Endothelial cell of umbilical vein (primary cell): ENCODE results near the gene MTHFR. TPM values are rescaled to one million over a fixed set of nuclear protein-coding genes. Genes with fewer than 3 reads are reported as not detected.

Experiments
- BruUV-seq: library from RNA; stranded (reverse); fragments of 400-500 nt; replicated peaks from 2 replicates; lab custom pipeline; 2021; lab: Mats Ljungman, UMichigan
- CTCF ChIA-PET: fragments of 300-600, 350-600 bp; sonication (Branson Sonifier 250); formaldehyde crosslinking; loops from one replicate; lab custom pipeline; 2021; ENCODE audit warnings: antibody characterized with exemption, inconsistent platforms; lab: Charles Lee
- POLR2A ChIA-PET: fragments of 300-600, 350-600 bp; sonication (Branson Sonifier 250); formaldehyde crosslinking; loops from one replicate; lab custom pipeline; 2021; ENCODE audit warnings: antibody characterized with exemption, inconsistent platforms; lab: Charles Lee
- DNase-seq: peaks from one replicate; pipeline ENCODE4 v3.0.0-alpha.2; 2011; ENCODE audit warnings: low read depth, low spot score
- FAIRE-seq: peaks from 2 replicates; lab custom pipeline; 2011; peaks lifted over from hg19 to GRCh38; lab: Jason Lieb, UNC
- H2AFZ ChIP-seq: 2 replicates; pipeline ENCODE4 v1.6.0; 2012; ENCODE audit warnings: low read depth, low read length, control low read depth, inconsistent platforms
- H3K27ac ChIP-seq: 2 replicates; pipeline ENCODE4 v1.5.1; 2011; ENCODE audit warnings: low read depth, mild to moderate bottlenecking, control low read depth, low read length, moderate library complexity; ENCODE audit not compliant: insufficient read depth
- H3K27me3 ChIP-seq, 2 experiments: 2 replicates each; pipeline versions ENCODE4 v1.6.0 to v1.6.1; 2011; ENCODE audit warnings: low read length in 2 of 2, mixed read lengths in 1 of 2; ENCODE audit not compliant: control insufficient read depth in 2 of 2, insufficient read depth in 2 of 2
- H3K36me3 ChIP-seq, 2 experiments: 2 replicates in 1 of 2; 3 replicates in 1 of 2; pipeline ENCODE4 v1.5.1; 2011; ENCODE audit warnings: low read length in 2 of 2, mild to moderate bottlenecking in 1 of 2, moderate library complexity in 1 of 2; ENCODE audit not compliant: control insufficient read depth in 2 of 2, insufficient read depth in 2 of 2; ENCODE audit errors: extremely low read depth in 1 of 2
- H3K4me1 ChIP-seq: 3 replicates; pipeline ENCODE4 v1.5.1; 2011; ENCODE audit warnings: mild to moderate bottlenecking, low read length; ENCODE audit not compliant: control insufficient read depth, insufficient read depth; ENCODE audit errors: extremely low read depth
- H3K4me2 ChIP-seq: 2 replicates; pipeline ENCODE4 v1.6.1; 2011; ENCODE audit warnings: low read length, control low read depth, mixed read lengths; ENCODE audit not compliant: insufficient read depth
- H3K4me3 ChIP-seq, 3 experiments: fragments of 200-600 bp in 1 of 3; sonication (generic), shearing (Covaris generic) in 1 of 3; replicated peaks in 1 of 3; 2 replicates each; pipeline ENCODE4 v1.5.1; 2011 to 2016; ENCODE audit warnings: control low read depth in 3 of 3, low read length in 3 of 3, mild to moderate bottlenecking in 2 of 3, inconsistent platforms in 1 of 3, low read depth in 1 of 3, moderate library complexity in 1 of 3; ENCODE audit not compliant: insufficient read depth in 1 of 3
- H3K79me2 ChIP-seq: 2 replicates; pipeline ENCODE4 v1.6.0; 2012; ENCODE audit warnings: low read length, inconsistent platforms; ENCODE audit not compliant: control insufficient read depth, insufficient read depth
- H3K9ac ChIP-seq: replicated peaks from 2 replicates; pipeline ENCODE3; 2011; ENCODE audit warnings: low read length, control low read depth; ENCODE audit not compliant: insufficient read depth; ENCODE audit errors: extremely low read depth
- H3K9me1 ChIP-seq: replicated peaks from 3 replicates; pipeline ENCODE4 v1.6.0; 2011; ENCODE audit warnings: mild to moderate bottlenecking, low read length; ENCODE audit not compliant: control insufficient read depth, insufficient read depth; ENCODE audit errors: extremely low read depth
- H3K9me3 ChIP-seq: replicated peaks from 2 replicates; pipeline ENCODE4 v1.5.1; 2012; ENCODE audit warnings: low read length, inconsistent platforms; ENCODE audit not compliant: control insufficient read depth, insufficient read depth
- H4K20me1 ChIP-seq: replicated peaks from 2 replicates; pipeline ENCODE3; 2011; ENCODE audit warnings: mild to moderate bottlenecking, low read length; ENCODE audit not compliant: control insufficient read depth, insufficient read depth; ENCODE audit errors: extremely low read depth
- EZH2 ChIP-seq: IDR thresholded peaks from 2 replicates; pipeline ENCODE4 v1.6.1; 2012; ENCODE audit warnings: borderline replicate concordance, low read depth, mild to moderate bottlenecking, moderate library complexity, low read length, inconsistent platforms; ENCODE audit not compliant: severe bottlenecking
- FOS ChIP-seq: IDR thresholded peaks from 2 replicates; pipeline ENCODE4 v1.6.1; 2011; ENCODE audit warnings: mild to moderate bottlenecking, low read length, moderate library complexity, borderline replicate concordance; ENCODE audit not compliant: insufficient read depth
- MYC ChIP-seq: IDR thresholded peaks from one replicate; pipeline ENCODE4 v1.6.1; 2011; ENCODE audit warnings: mild to moderate bottlenecking, low read depth, low read length
- dilution Hi-C: fragments of 300-500 bp; cut with MboI; formaldehyde crosslinking; loops from one replicate; pipeline ENCODE4 v1.15.0; 2019; ENCODE audit warnings: low sequenced_read_pairs; ENCODE audit not compliant: extremely low pct_ligation_motif_present
- intact Hi-C: fragments of 100-400 bp; cut with micrococcal nuclease; formaldehyde crosslinking; loops from one replicate; pipeline ENCODE4 v1.10.0; 2022
- polyA plus RNA-seq, 4 experiments: library from polyadenylated mRNA; depleted of rRNA in 3 of 4; stranded (reverse) in 3 of 4; unstranded in 1 of 4; fragments of >200 nt; gene quantifications; 2 replicates each; pipeline versions ENCODE4 v1.2.1 to v1.2.3, GENCODE V29; 2011 to 2012; ENCODE audit warnings: missing spikeins in 1 of 4
- total RNA-seq: library from RNA; stranded (reverse); gene quantifications from 2 replicates; pipeline ENCODE4 v1.2.3, GENCODE V29; 2021

The MTHFR gene
- total and polyA plus RNA-seq, 2 donors (not counting 3 experiments of a cell fraction or from before 2014, with no cell fraction given), result 13.8 to 25.3 TPM

- no peak for FAIRE-seq
These were observed 36.5 kb downstream of the MTHFR start for GRCh38 chr1:11769274-11769673.

DNA sequence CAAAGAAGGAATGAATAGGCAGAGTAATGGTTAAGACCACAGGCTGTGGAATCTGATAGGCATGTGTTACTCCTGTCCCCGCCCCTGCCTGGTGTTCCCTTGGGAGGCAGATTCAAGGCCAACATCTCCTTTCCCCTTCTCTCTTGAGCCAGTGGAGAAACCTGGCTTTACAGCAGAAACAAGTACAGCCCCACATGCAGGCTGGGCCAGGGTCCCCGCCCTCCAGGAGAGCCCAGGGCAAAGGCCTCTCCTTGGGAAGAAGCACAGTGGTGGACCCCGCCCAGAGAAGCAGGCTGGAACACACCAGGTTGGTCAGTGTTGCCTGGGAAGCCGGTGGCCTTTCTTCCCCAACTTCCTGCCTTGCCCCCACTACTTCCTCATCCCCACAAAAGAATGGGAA is 36.9 kb downstream of the MTHFR start:
- POLR2A ChIA-PET, result no interaction called here

More at GRCh38 chr1:11769274-11769673, 36.5 kb downstream of the MTHFR start:
- Histone ChIP-seq H4K20me1 (no peaks in the 10 kb centered on the region), H2AFZ (no peak overlapping the region), H3K36me3 (no peaks in the 10 kb centered on the region), H3K27me3 (no peaks in the 10 kb centered on the region), H3K4me2 (no peak overlapping the region), H3K9me1 (no peaks in the 10 kb centered on the region), H3K4me3 (no peak overlapping the region), H3K4me1 (peaks cover 4% of the 10 kb centered on the region), H3K79me2 (no peaks in the 10 kb centered on the region), H3K9ac (no peak overlapping the region), H3K9me3 (no peaks in the 10 kb centered on the region), H3K27ac (no peak overlapping the region)
- DNase-seq, result no peak
- TF ChIP-seq MYC (no peak), EZH2 (no peak)
- dilution Hi-C loops (no loop called here), intact Hi-C loops (no loop called here)
- no TSS peak for BruUV-seq
- CTCF ChIA-PET, result interaction anchor here (1.0 kb wide), 1 partner anchor 16 kb away, joined by 3 read pairs; no protein-coding TSS in a partner anchor
- POLR2A ChIA-PET, result no interaction called here

More for the DNA sequence above, 36.9 kb downstream of the MTHFR start:
- dilution Hi-C loops (no loop called here), intact Hi-C loops (no loop called here)
- Histone ChIP-seq H3K4me2 (no peak overlapping the region), H2AFZ (no peak overlapping the region), H3K27ac (no peak overlapping the region), H3K4me1 (peaks cover 4% of the 10 kb centered on the region), H3K27me3 (no peaks in the 10 kb centered on the region), H3K9ac (no peak overlapping the region), H4K20me1 (no peaks in the 10 kb centered on the region), H3K36me3 (no peaks in the 10 kb centered on the region), H3K9me3 (no peaks in the 10 kb centered on the region), H3K4me3 (no peak overlapping the region), H3K79me2 (no peaks in the 10 kb centered on the region), H3K9me1 (no peaks in the 10 kb centered on the region)
- FAIRE-seq (no peak), DNase-seq (peak; percentile 8)
- CTCF ChIA-PET, result no interaction called here
- no TSS peak for BruUV-seq
- no peak for TF ChIP-seq FOS
